HFFc6 (cell line): Measurements from ENCODE around the gene CAPN13. TPM values are rescaled to one million over a fixed set of nuclear protein-coding genes. Genes with fewer than 3 reads are reported as not detected.

Source experiments
- DNase-seq: peaks from one replicate; pipeline ENCODE4 v3.0.0-alpha.2; 2018
- H3K27ac Mint-ChIP-seq: 2 replicates; pipeline ENCODE4 v1.8.0; 2020; ENCODE audit warnings: mild to moderate bottlenecking, mixed read lengths
- H3K27me3 Mint-ChIP-seq: 2 replicates; pipeline ENCODE4 v1.8.0; 2021; ENCODE audit warnings: mild to moderate bottlenecking, moderate library complexity, mixed read lengths; ENCODE audit not compliant: insufficient read depth
- H3K36me3 Mint-ChIP-seq: 2 replicates; pipeline ENCODE4 v1.8.0; 2021; ENCODE audit warnings: low read depth, mixed read lengths
- H3K4me1 Mint-ChIP-seq: 2 replicates; pipeline ENCODE4 v1.8.0; 2020; ENCODE audit warnings: low read depth, mixed read lengths
- H3K4me3 Mint-ChIP-seq: 2 replicates; pipeline ENCODE4 v1.8.0; 2020; ENCODE audit warnings: mild to moderate bottlenecking, moderate library complexity, mixed read lengths
- H3K9me3 Mint-ChIP-seq: 2 replicates; pipeline ENCODE4 v1.8.0; 2020; ENCODE audit warnings: mild to moderate bottlenecking, mixed read lengths
- total RNA-seq, 6 experiments: library from RNA; stranded (reverse); fragmentation: NEBNext Ultra II Directional; extraction: Animal tissue kit (Norgen Biotek cat#: 25700); gene quantifications; 2 replicates in 1 of 6; 3 replicates in 5 of 6; pipeline ENCODE4 v1.2.3, GENCODE V29; 2021
- TF ChIP-seq, protein P1 (sequence below): fragments of 200-600 bp; sonication (generic); IDR thresholded peaks from 2 replicates; pipeline ENCODE4 v1.5.0; 2021; ENCODE audit warnings: antibody characterized with exemption, mild to moderate bottlenecking

The CAPN13 gene
- total RNA-seq, 6 experiments from 2014 or later: not detected

DNA sequence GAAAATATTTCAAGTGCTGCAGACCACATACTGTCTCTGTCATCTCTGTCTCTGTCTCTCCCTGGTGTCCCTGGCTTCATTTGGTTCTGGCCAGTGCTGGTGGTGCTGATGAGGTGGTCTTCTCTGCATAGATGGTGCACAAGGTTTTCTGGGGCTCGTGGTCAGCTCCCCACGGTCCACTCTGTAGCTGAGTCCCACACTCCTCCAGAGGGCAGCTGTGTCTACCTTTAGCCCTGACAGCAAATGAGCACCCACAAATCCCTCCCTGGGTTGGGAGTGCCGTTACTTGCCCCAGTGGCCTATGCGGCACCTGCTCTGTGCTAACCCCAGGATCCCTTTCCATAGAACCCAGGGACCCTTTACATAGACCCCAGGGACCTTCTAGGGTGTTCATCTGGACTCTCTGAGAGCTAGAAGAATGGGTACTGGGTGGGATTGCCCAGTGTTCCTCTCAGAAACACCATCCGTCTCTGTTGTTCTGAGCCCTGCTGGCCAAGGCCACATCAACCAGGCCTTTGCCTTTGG lies 129.3 kb downstream of the CAPN13 start:
- H3K27ac Mint-ChIP-seq: no peak overlapping the region
- H3K9me3 Mint-ChIP-seq: no peaks in the 10 kb centered on the region
- peaks cover 2% of the 10 kb centered on the region; the same call in 1 of the 2 replicates for H3K27me3 Mint-ChIP-seq
- TF ChIP-seq, protein P1, sequence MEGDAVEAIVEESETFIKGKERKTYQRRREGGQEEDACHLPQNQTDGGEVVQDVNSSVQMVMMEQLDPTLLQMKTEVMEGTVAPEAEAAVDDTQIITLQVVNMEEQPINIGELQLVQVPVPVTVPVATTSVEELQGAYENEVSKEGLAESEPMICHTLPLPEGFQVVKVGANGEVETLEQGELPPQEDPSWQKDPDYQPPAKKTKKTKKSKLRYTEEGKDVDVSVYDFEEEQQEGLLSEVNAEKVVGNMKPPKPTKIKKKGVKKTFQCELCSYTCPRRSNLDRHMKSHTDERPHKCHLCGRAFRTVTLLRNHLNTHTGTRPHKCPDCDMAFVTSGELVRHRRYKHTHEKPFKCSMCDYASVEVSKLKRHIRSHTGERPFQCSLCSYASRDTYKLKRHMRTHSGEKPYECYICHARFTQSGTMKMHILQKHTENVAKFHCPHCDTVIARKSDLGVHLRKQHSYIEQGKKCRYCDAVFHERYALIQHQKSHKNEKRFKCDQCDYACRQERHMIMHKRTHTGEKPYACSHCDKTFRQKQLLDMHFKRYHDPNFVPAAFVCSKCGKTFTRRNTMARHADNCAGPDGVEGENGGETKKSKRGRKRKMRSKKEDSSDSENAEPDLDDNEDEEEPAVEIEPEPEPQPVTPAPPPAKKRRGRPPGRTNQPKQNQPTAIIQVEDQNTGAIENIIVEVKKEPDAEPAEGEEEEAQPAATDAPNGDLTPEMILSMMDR: no peak
- H3K4me3 Mint-ChIP-seq: no peak overlapping the region
- peaks cover 12% of the 10 kb centered on the region; the same call in 1 of the 2 replicates for H3K4me1 Mint-ChIP-seq
- H3K36me3 Mint-ChIP-seq: no peaks in the 10 kb centered on the region
- no peak for DNase-seq

DNA sequence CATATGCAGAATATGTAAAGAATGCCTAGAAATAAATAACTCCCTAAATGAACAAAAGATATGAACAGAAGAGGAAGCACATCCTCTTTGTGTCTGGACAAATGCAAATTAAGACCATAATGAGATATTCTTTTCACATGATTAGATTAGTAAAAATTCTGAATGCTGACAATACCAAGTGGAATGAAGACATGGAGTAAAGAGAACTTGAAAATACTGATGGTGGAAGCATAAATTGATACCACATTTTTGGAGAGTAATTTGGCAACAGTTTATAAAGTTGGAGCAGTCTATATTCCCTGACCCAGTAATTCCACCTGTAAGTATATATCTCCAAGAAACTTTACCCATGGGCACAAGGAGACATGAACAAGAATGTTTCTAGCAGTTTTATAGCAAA lies 130.0 kb downstream of the CAPN13 start:
- Mint-ChIP-seq H3K27me3 (peaks cover 2% of the 10 kb centered on the region; the same call in 1 of the 2 replicates), H3K36me3 (no peaks in the 10 kb centered on the region), H3K27ac (no peak overlapping the region)

DNA sequence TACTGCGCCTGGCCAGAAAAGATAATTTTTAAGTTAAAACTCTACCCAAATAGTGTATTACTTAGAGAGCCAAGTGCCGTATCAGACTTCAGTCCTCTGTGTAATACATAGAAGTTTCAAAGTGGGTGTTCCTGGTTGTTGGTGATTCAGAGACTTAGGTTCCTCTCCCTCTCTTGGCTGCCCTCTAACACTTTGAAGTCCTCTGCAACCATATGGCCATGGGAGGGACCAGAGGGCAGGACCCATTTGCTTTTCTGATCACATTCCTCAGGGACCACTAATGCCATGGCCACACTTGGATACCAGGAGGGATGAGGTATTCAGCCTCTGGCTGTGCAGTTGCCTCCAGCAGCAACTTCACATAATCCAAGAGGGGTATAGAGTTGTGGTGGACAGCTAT lies 131.5 kb downstream of the CAPN13 start:
- Mint-ChIP-seq H3K9me3 (peaks cover 1% of the 10 kb centered on the region; the same call in 1 of the 2 replicates), H3K4me3 (no peak overlapping the region), H3K27me3 (no peaks in the 10 kb centered on the region; the same call in 1 of the 2 replicates), H3K36me3 (peaks cover 4% of the 10 kb centered on the region), H3K4me1 (peaks cover 12% of the 10 kb centered on the region; the same call in 1 of the 2 replicates), H3K27ac (no peak overlapping the region)
- TF ChIP-seq, protein P1: no peak
- DNase-seq: no peak

More for the DNA sequence above, 130.0 kb downstream of the CAPN13 start:
- H3K4me3 Mint-ChIP-seq: no peak overlapping the region
- TF ChIP-seq, protein P1: no peak
- peaks cover 12% of the 10 kb centered on the region; the same call in 1 of the 2 replicates for H3K4me1 Mint-ChIP-seq
- DNase-seq: no peak
- no peaks in the 10 kb centered on the region for H3K9me3 Mint-ChIP-seq

DNA sequence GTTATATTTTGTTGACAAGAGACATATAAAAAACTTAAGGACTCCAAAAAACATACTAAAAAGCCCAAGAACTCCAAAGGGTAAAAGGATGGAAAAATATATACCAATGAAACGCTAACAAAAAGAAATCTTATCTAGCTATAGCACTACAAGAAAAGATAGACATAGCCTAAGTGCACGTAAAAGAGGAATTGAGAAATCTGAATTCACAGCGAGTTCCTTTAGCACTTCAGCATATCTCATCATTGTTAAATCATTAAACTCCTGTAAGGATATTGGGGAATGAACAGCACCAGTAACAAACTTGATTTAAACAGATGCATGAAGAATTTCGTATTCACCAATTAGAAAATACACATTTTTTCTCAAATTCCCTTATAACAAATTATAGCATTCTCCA lies 134.1 kb downstream of the CAPN13 start:
- no peak for DNase-seq
- peaks cover 2% of the 10 kb centered on the region; the same call in 1 of the 2 replicates for H3K27me3 Mint-ChIP-seq
- peaks cover 27% of the 10 kb centered on the region for H3K9me3 Mint-ChIP-seq
- H3K27ac Mint-ChIP-seq: no peak overlapping the region
- peaks cover 19% of the 10 kb centered on the region; the same call in 1 of the 2 replicates for H3K4me1 Mint-ChIP-seq
- no peak overlapping the region for H3K4me3 Mint-ChIP-seq
- H3K36me3 Mint-ChIP-seq: peaks cover 29% of the 10 kb centered on the region
- TF ChIP-seq, protein P1: no peak
